Uterus (tissue), 2 donors: ENCODE measurements around the gene CD200R1.

Experiments used
- POLR2A ChIP-seq, 2 donors: fragments of 450-650 bp; IDR thresholded peaks; one replicate each; pipeline ENCODE4 v1.6.1; 2016; ENCODE audit warnings: antibody characterized with exemption in 2 of 2, mild to moderate bottlenecking in 1 of 2, moderate library complexity in 1 of 2
- TF ChIP-seq, protein P1 (sequence below), 4 experiments: fragments of 200-600 bp in 2 of 4; fragments of 450-650 bp in 2 of 4; sonication (generic) in 2 of 4; IDR thresholded peaks; one replicate each; pipeline ENCODE4 v1.5.1; 2016 to 2019; ENCODE audit warnings: antibody characterized with exemption in 4 of 4, mild to moderate bottlenecking in 2 of 4, moderate library complexity in 1 of 4

DNA sequence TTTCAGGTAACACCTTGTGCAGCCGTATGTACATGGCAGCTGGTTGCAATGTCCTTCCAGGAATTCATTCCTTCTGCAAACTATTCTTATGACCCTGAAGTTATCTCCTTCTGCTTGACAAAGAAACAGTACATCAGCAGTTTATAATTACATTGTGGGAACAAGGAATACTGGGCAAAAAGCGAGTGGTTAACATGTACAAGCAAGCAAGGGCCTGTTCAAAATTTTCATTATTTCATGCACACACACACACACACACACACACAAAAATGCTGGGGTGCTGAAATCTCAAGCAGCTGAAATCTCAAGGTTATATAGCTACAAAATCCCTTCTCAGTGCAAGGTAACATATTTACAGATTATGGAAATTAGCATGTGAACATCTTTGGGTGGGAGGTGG lies 46.6 kb upstream of the CD200R1 start:
- TF ChIP-seq, protein P1, sequence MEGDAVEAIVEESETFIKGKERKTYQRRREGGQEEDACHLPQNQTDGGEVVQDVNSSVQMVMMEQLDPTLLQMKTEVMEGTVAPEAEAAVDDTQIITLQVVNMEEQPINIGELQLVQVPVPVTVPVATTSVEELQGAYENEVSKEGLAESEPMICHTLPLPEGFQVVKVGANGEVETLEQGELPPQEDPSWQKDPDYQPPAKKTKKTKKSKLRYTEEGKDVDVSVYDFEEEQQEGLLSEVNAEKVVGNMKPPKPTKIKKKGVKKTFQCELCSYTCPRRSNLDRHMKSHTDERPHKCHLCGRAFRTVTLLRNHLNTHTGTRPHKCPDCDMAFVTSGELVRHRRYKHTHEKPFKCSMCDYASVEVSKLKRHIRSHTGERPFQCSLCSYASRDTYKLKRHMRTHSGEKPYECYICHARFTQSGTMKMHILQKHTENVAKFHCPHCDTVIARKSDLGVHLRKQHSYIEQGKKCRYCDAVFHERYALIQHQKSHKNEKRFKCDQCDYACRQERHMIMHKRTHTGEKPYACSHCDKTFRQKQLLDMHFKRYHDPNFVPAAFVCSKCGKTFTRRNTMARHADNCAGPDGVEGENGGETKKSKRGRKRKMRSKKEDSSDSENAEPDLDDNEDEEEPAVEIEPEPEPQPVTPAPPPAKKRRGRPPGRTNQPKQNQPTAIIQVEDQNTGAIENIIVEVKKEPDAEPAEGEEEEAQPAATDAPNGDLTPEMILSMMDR (IDR thresholded peaks at IDR 0.05), result no peak
- TF ChIP-seq POLR2A (IDR thresholded peaks at IDR 0.05), result no peak
